C4-2B (cell line): Measurements from ENCODE around the gene NUDCD3.
"Not testable (repeated sequence)": the region's sequence is repeated elsewhere in the genome, so short reads cannot be mapped to it uniquely, and the experiment has no call there.

Source experiments
- H3K27ac ChIP-seq: fragments of 450-650 bp; 2 replicates; pipeline ENCODE4 v1.5.1; 2017
- CTCF ChIP-seq: fragments of 450-650 bp; conservative IDR thresholded peaks from 2 replicates; pipeline ENCODE4 v1.5.1; 2017; ENCODE audit warnings: mild to moderate bottlenecking
- ZFX ChIP-seq: fragments of 450-650 bp; IDR thresholded peaks from 2 replicates; pipeline ENCODE4 v1.6.1; 2017

NUDCD3 gene

GRCh38 chr7:44431091-44431608 is 59.3 kb downstream of the NUDCD3 start:
- H3K27ac ChIP-seq: no peak overlapping the region
- TF ChIP-seq ZFX: no peak
- TF ChIP-seq CTCF: no peak; the same call in 1 of the 2 replicates

- no peak for TF ChIP-seq ZFX
- no peak for TF ChIP-seq CTCF
- H3K27ac ChIP-seq: no peak overlapping the region
Measured at GRCh38 chr7:44430054-44430453, 60.4 kb downstream of the NUDCD3 start.

GRCh38 chr7:44424762-44425161 is 65.7 kb downstream of the NUDCD3 start:
- H3K27ac ChIP-seq: not testable (repeated sequence)

- H3K27ac ChIP-seq: no peak overlapping the region
- TF ChIP-seq ZFX: no peak
- no peak for TF ChIP-seq CTCF
Measured at GRCh38 chr7:44416941-44417340, 73.5 kb downstream of the NUDCD3 start.

- TF ChIP-seq CTCF (no peak), ZFX (no peak)
- H3K27ac ChIP-seq: no peak overlapping the region
Measured at GRCh38 chr7:44415510-44415909, 74.9 kb downstream of the NUDCD3 start.

GRCh38 chr7:44415047-44415446 is 75.4 kb downstream of the NUDCD3 start:
- no peak overlapping the region for H3K27ac ChIP-seq
- no peak for TF ChIP-seq CTCF
- no peak for TF ChIP-seq ZFX

- TF ChIP-seq ZFX: no peak
Measured at GRCh38 chr7:44411306-44411705, 79.2 kb downstream of the NUDCD3 start.

GRCh38 chr7:44408596-44408995 is 81.9 kb downstream of the NUDCD3 start:
- TF ChIP-seq CTCF: no peak
- no peak for TF ChIP-seq ZFX
- no peak overlapping the region for H3K27ac ChIP-seq

More at GRCh38 chr7:44411306-44411705, 79.2 kb downstream of the NUDCD3 start:
- no peak overlapping the region for H3K27ac ChIP-seq
